Bronchial epithelial cell (primary cell): ENCODE data around the gene MDC1. TPM values are rescaled to one million over a fixed set of nuclear protein-coding genes. Genes with fewer than 3 reads are reported as not detected.
A peak's percentile ranks its signal among the peaks of the same experiment; 100 is the strongest.

Source experiments
- DNase-seq: peaks from one replicate; pipeline ENCODE4 v3.0.0-alpha.2; 2010; ENCODE audit warnings: low read depth
- FAIRE-seq: peaks from 2 replicates; lab custom pipeline; 2011; peaks lifted over from hg19 to GRCh38; lab: Jason Lieb, UNC
- H3K27me3 ChIP-seq: 2 replicates; pipeline ENCODE4 v1.5.1; 2011; ENCODE audit warnings: low read length; ENCODE audit not compliant: control insufficient read depth, insufficient read depth
- H3K36me3 ChIP-seq: 2 replicates; pipeline ENCODE4 v1.5.1; 2011; ENCODE audit warnings: low read length; ENCODE audit not compliant: control insufficient read depth, insufficient read depth
- H3K4me3 ChIP-seq: 2 replicates; pipeline ENCODE4 v1.5.1; 2011; ENCODE audit warnings: mild to moderate bottlenecking, low read depth, low read length, control low read depth
- CTCF ChIP-seq: IDR thresholded peaks from 2 replicates; pipeline ENCODE4 v1.5.1; 2011; ENCODE audit warnings: mild to moderate bottlenecking, moderate library complexity, low read length, control low read depth, inconsistent platforms; ENCODE audit not compliant: insufficient read depth, severe bottlenecking
- total RNA-seq: library from RNA; depleted of rRNA; stranded (reverse); fragments of >200 nt; gene quantifications from 2 replicates; pipeline ENCODE4 v1.2.1, GENCODE V29; 2014

MDC1 gene
- total RNA-seq, 1 donor from 2014 or later: 2.4 TPM

- Histone ChIP-seq H3K36me3 (peaks cover 1% of the 10 kb centered on the region), H3K27me3 (no peaks in the 10 kb centered on the region), H3K4me3 (peak overlapping the region; percentile 28)
- peak; percentile 86 for DNase-seq
- FAIRE-seq: no peak
- peak; percentile 94 for TF ChIP-seq CTCF
Measured at GRCh38 chr6:30730601-30731435, 13.7 kb upstream of the MDC1 start.

- DNase-seq (no peak), FAIRE-seq (no peak)
- H3K4me3 ChIP-seq: no peak overlapping the region
- no peak for TF ChIP-seq CTCF
- no peaks in the 10 kb centered on the region for H3K27me3 ChIP-seq
- H3K36me3 ChIP-seq: peaks cover 11% of the 10 kb centered on the region
Measured at GRCh38 chr6:30727920-30728553, 11.0 kb upstream of the MDC1 start.

- H3K27me3 ChIP-seq: no peaks in the 10 kb centered on the region
- TF ChIP-seq CTCF: no peak
- FAIRE-seq (no peak), DNase-seq (no peak)
- peaks cover 16% of the 10 kb centered on the region for H3K36me3 ChIP-seq
- no peak overlapping the region for H3K4me3 ChIP-seq
Measured at GRCh38 chr6:30726506-30727413, 9.7 kb upstream of the MDC1 start.

GRCh38 chr6:30725713-30726505, 8.8 kb upstream of the MDC1 start:
- peaks cover 18% of the 10 kb centered on the region for H3K36me3 ChIP-seq
- no peak for FAIRE-seq
- TF ChIP-seq CTCF: no peak
- H3K4me3 ChIP-seq: no peak overlapping the region
- DNase-seq: peak; percentile 28
- no peaks in the 10 kb centered on the region for H3K27me3 ChIP-seq
